Uterus (tissue), 2 donors: Measurements from ENCODE around the gene DNAI1.

ENCODE experiments used
- POLR2A ChIP-seq, 2 donors: fragments of 450-650 bp; IDR thresholded peaks; one replicate each; pipeline ENCODE4 v1.6.1; 2016; ENCODE audit warnings: antibody characterized with exemption in 2 of 2, mild to moderate bottlenecking in 1 of 2, moderate library complexity in 1 of 2
- TF ChIP-seq, protein P1 (sequence below), 4 experiments: fragments of 200-600 bp in 2 of 4; fragments of 450-650 bp in 2 of 4; sonication (generic) in 2 of 4; IDR thresholded peaks; one replicate each; pipeline ENCODE4 v1.5.1; 2016 to 2019; ENCODE audit warnings: antibody characterized with exemption in 4 of 4, mild to moderate bottlenecking in 2 of 4, moderate library complexity in 1 of 4

DNA sequence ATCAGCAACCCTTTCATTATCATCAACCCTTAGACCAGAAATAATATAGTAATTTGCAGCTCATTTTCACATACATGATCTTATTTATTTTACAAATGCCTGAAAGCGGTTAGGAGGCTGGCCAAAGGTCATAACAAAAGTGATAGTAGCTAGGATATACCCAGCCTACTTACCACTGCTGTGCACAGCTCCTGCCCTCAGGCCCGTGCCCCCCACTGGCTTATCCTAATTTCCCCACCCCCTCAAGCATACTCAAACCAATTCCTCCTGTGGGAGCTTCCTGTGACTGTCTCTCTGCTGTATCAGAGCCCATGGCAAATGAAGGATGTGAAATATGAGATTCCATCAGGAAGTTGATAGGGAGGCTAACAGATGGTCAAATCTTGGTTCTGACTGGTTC, 15.1 kb upstream of the DNAI1 start:
- TF ChIP-seq POLR2A (IDR thresholded peaks at IDR 0.05): no peak
- TF ChIP-seq, protein P1, sequence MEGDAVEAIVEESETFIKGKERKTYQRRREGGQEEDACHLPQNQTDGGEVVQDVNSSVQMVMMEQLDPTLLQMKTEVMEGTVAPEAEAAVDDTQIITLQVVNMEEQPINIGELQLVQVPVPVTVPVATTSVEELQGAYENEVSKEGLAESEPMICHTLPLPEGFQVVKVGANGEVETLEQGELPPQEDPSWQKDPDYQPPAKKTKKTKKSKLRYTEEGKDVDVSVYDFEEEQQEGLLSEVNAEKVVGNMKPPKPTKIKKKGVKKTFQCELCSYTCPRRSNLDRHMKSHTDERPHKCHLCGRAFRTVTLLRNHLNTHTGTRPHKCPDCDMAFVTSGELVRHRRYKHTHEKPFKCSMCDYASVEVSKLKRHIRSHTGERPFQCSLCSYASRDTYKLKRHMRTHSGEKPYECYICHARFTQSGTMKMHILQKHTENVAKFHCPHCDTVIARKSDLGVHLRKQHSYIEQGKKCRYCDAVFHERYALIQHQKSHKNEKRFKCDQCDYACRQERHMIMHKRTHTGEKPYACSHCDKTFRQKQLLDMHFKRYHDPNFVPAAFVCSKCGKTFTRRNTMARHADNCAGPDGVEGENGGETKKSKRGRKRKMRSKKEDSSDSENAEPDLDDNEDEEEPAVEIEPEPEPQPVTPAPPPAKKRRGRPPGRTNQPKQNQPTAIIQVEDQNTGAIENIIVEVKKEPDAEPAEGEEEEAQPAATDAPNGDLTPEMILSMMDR (IDR thresholded peaks at IDR 0.05): no peak
